Hypothalamus (tissue), 51 donors: Measurements from ENCODE around the gene ITIH5.

Experiments
- DNase-seq, 51 donors: peaks; one replicate each; lab custom pipeline; 2025; lab: John Stamatoyannopoulos, UW

Gene ITIH5

GRCh38 chr10:7635408-7636125 is 31.2 kb downstream of the ITIH5 start:
- no peak for DNase-seq

- DNase-seq: no peak
These were observed 32.4 kb downstream of the ITIH5 start for GRCh38 chr10:7634142-7634894.

- DNase-seq: no peak
These were observed 40.5 kb downstream of the ITIH5 start for GRCh38 chr10:7626283-7626682.

GRCh38 chr10:7625836-7626235 is 40.9 kb downstream of the ITIH5 start:
- DNase-seq: no peak

- no peak for DNase-seq
These were observed 41.8 kb downstream of the ITIH5 start for GRCh38 chr10:7625009-7625408.

- peak in 1 of 51 donors; percentile 15 for DNase-seq
These were observed 43.8 kb downstream of the ITIH5 start for GRCh38 chr10:7622969-7623368.

- DNase-seq: no peak
These were observed 48.3 kb downstream of the ITIH5 start for GRCh38 chr10:7618461-7618860.

GRCh38 chr10:7611909-7612308 is 54.9 kb downstream of the ITIH5 start:
- no peak for DNase-seq

GRCh38 chr10:7610651-7611389 is 55.9 kb downstream of the ITIH5 start:
- DNase-seq: peak in 7 of 51 donors; percentile 4 to 21 (median 13)

- DNase-seq: no peak
These were observed 56.7 kb downstream of the ITIH5 start for GRCh38 chr10:7610026-7610425.

- no peak for DNase-seq
These were observed 57.2 kb downstream of the ITIH5 start for GRCh38 chr10:7609556-7609955.

GRCh38 chr10:7608001-7608400 is 58.8 kb downstream of the ITIH5 start:
- no peak for DNase-seq

GRCh38 chr10:7606951-7607404 is 59.8 kb downstream of the ITIH5 start:
- no peak for DNase-seq

GRCh38 chr10:7605565-7606295 is 61.0 kb downstream of the ITIH5 start:
- no peak for DNase-seq

GRCh38 chr10:7601023-7601656 is 65.6 kb downstream of the ITIH5 start:
- DNase-seq: no peak

GRCh38 chr10:7598771-7599170 is 68.0 kb downstream of the ITIH5 start:
- DNase-seq: no peak

GRCh38 chr10:7596356-7596755 is 70.4 kb downstream of the ITIH5 start:
- DNase-seq: peak in 1 of 51 donors; percentile 4

GRCh38 chr10:7593905-7594304 is 72.9 kb downstream of the ITIH5 start:
- no peak for DNase-seq

GRCh38 chr10:7593063-7593462 is 73.7 kb downstream of the ITIH5 start:
- DNase-seq: peak in 16 of 51 donors; percentile 10 to 62 (median 28)

GRCh38 chr10:7592627-7593026 is 74.1 kb downstream of the ITIH5 start:
- no peak for DNase-seq
